ENCODE data around the gene SYCP2L. TPM values are rescaled to one million over a fixed set of nuclear protein-coding genes. Genes with fewer than 3 reads are reported as not detected.

SYCP2L gene
- total and polyA plus RNA-seq, 10 of the 15 experiments (the other 5 are each of a cell fraction or from before 2014, with no cell fraction given), result 0.03 to 0.12 (median 0.04) TPM; not detected in 7

DNA sequence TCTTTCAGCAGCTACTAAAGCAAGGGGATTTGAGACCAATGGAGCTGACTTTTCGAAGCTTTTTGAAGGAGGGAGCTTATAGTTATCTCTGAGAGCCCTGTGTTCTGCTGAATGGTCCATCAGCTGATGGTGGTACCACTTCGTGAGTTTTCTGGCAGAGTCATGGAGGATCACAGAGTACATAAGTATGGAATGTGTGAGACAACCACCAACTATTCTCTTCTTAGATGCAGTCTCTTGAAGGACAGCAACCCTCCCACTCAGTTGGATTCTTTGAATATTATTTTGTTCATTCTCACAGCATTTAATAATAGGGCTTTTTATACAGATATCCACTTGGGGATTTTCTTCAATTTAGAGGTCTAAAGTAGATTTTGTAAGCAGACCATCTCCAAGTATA, 81.9 kb downstream of the SYCP2L start:
- FAIRE-seq, result no peak
- H3K9ac ChIP-seq (ENCODE audit: control insufficient read depth, insufficient read depth, low read length), result no peak overlapping the region
- no peaks in the 10 kb centered on the region for H3K36me3 ChIP-seq (ENCODE audit: control insufficient read depth in 2 of 2, insufficient read depth in 2 of 2, low read length in 1 of 2)
- POLR2A ChIA-PET, result no interaction called here
- SMC1A ChIA-PET (ENCODE audit: uncharacterized antibody, unreplicated experiment), result no interaction called here
- H3K27me3 ChIP-seq (replicated peaks in 1 of 2; ENCODE audit: control insufficient read depth in 2 of 2, insufficient read depth in 2 of 2, low read length in 1 of 2), result no peaks in the 10 kb centered on the region; a peak in 1 of 4 replicates
- H3K9me3 ChIP-seq (replicated peaks; ENCODE audit: control insufficient read depth, insufficient read depth, low read length), result peaks cover 3% of the 10 kb centered on the region
- in situ Hi-C loops (cut with MboI) (no loop called here), intact Hi-C loops (cut with micrococcal nuclease; ENCODE audit: unreplicated experiment) (no loop called here)
- no peak overlapping the region for H3K27ac ChIP-seq (ENCODE audit: control insufficient read depth, insufficient read depth)
- DNase-seq (ENCODE audit: low read depth, low spot score), result no peak
- H3K4me2 ChIP-seq (ENCODE audit: control insufficient read depth, insufficient read depth), result no peak overlapping the region
- H3K79me2 ChIP-seq (ENCODE audit: control insufficient read depth, insufficient read depth, low read length), result no peaks in the 10 kb centered on the region
- CTCF ChIA-PET, result interaction anchor here (0.9 to 1.2 kb wide), 2 partner anchors 14 to 100 kb away, joined by 3 read pairs; no protein-coding TSS in a partner anchor
- ATAC-seq, result no peak
- no peak overlapping the region for H3K4me3 ChIP-seq
- H2AFZ ChIP-seq (ENCODE audit: control insufficient read depth, low read depth, low read length), result no peak overlapping the region
- no TSS peak for BruUV-seq (replicated peaks)
- no peaks in the 10 kb centered on the region for H4K20me1 ChIP-seq (ENCODE audit: control insufficient read depth, insufficient read depth)
- peaks cover 4% of the 10 kb centered on the region; the same call in 1 of the 2 replicates for H3K4me1 ChIP-seq (ENCODE audit: control insufficient read depth, insufficient read depth, low read length)
- WGBS (ENCODE audit: insufficient coverage, insufficient replicate concordance, low lambda C conversion rate, missing lambda C conversion rate), result 9% methylated on average over 2 of the region's 2 CpGs
- RAD21 ChIA-PET (ENCODE audit: unreplicated experiment), result no interaction called here
- TF ChIP-seq IRF5 (IDR thresholded peaks at IDR 0.05; ENCODE audit: borderline replicate concordance), result no peak
- no peak for TF ChIP-seq REST (IDR thresholded peaks at IDR 0.05; ENCODE audit: low read depth, low read length)
- TF ChIP-seq HDGF (IDR thresholded peaks at IDR 0.05), result no peak
- TF ChIP-seq, protein P1, sequence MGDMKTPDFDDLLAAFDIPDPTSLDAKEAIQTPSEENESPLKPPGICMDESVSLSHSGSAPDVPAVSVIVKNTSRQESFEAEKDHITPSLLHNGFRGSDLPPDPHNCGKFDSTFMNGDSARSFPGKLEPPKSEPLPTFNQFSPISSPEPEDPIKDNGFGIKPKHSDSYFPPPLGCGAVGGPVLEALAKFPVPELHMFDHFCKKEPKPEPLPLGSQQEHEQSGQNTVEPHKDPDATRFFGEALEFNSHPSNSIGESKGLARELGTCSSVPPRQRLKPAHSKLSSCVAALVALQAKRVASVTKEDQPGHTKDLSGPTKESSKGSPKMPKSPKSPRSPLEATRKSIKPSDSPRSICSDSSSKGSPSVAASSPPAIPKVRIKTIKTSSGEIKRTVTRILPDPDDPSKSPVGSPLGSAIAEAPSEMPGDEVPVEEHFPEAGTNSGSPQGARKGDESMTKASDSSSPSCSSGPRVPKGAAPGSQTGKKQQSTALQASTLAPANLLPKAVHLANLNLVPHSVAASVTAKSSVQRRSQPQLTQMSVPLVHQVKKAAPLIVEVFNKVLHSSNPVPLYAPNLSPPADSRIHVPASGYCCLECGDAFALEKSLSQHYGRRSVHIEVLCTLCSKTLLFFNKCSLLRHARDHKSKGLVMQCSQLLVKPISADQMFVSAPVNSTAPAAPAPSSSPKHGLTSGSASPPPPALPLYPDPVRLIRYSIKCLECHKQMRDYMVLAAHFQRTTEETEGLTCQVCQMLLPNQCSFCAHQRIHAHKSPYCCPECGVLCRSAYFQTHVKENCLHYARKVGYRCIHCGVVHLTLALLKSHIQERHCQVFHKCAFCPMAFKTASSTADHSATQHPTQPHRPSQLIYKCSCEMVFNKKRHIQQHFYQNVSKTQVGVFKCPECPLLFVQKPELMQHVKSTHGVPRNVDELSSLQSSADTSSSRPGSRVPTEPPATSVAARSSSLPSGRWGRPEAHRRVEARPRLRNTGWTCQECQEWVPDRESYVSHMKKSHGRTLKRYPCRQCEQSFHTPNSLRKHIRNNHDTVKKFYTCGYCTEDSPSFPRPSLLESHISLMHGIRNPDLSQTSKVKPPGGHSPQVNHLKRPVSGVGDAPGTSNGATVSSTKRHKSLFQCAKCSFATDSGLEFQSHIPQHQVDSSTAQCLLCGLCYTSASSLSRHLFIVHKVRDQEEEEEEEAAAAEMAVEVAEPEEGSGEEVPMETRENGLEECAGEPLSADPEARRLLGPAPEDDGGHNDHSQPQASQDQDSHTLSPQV (IDR thresholded peaks at IDR 0.05), result no peak
- TF ChIP-seq KAT2A (conservative IDR thresholded peaks at IDR 0.05; ENCODE audit: control insufficient read depth, low read depth, low read length), result no peak
- no peak for TF ChIP-seq SIX5 (IDR thresholded peaks at IDR 0.05; ENCODE audit: low read depth, low read length, severe bottlenecking)
- TF ChIP-seq IKZF1 (conservative IDR thresholded peaks at IDR 0.05), result no peak
- TF ChIP-seq CEBPZ (IDR thresholded peaks at IDR 0.05; ENCODE audit: low read depth, low read length), result no peak
- TF ChIP-seq, protein P2, sequence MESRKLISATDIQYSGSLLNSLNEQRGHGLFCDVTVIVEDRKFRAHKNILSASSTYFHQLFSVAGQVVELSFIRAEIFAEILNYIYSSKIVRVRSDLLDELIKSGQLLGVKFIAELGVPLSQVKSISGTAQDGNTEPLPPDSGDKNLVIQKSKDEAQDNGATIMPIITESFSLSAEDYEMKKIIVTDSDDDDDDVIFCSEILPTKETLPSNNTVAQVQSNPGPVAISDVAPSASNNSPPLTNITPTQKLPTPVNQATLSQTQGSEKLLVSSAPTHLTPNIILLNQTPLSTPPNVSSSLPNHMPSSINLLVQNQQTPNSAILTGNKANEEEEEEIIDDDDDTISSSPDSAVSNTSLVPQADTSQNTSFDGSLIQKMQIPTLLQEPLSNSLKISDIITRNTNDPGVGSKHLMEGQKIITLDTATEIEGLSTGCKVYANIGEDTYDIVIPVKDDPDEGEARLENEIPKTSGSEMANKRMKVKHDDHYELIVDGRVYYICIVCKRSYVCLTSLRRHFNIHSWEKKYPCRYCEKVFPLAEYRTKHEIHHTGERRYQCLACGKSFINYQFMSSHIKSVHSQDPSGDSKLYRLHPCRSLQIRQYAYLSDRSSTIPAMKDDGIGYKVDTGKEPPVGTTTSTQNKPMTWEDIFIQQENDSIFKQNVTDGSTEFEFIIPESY (IDR thresholded peaks at IDR 0.05), result no peak

Measured in GM12878 (cell line).